MM.1S (cell line): ENCODE measurements around the gene RMI2.

Experiments used
- DNase-seq: peaks from one replicate; pipeline ENCODE4 v3.0.0-alpha.2; 2015
- H2AFZ ChIP-seq: fragments of 300-600 bp; sonication (generic); 2 replicates; pipeline ENCODE4 v1.6.0; 2016; ENCODE audit warnings: antibody characterized with exemption, low read length
- H3F3A ChIP-seq: fragments of 300-600 bp; sonication (generic); 2 replicates; pipeline ENCODE4 v1.6.1; 2016; ENCODE audit warnings: mild to moderate bottlenecking, antibody characterized with exemption, low read length, moderate library complexity, mixed read lengths; ENCODE audit not compliant: insufficient read depth
- H3K27ac ChIP-seq: fragments of 300-600 bp; sonication (generic); 2 replicates; pipeline ENCODE4 v1.5.1; 2016; ENCODE audit warnings: mild to moderate bottlenecking, low read length
- H3K27me3 ChIP-seq: fragments of 300-600 bp; sonication (generic); replicated peaks from 2 replicates; pipeline ENCODE4 v1.6.0; 2016; ENCODE audit warnings: low read length; ENCODE audit not compliant: insufficient read depth
- H3K36me3 ChIP-seq: fragments of 300-600 bp; sonication (generic); replicated peaks from 2 replicates; pipeline ENCODE4 v1.6.1; 2016; ENCODE audit warnings: mild to moderate bottlenecking, low read length, mixed read lengths; ENCODE audit not compliant: insufficient read depth
- H3K4me1 ChIP-seq: fragments of 300-600 bp; sonication (generic); 2 replicates; pipeline ENCODE4 v1.6.1; 2016; ENCODE audit warnings: low read length, mixed read lengths
- H3K4me2 ChIP-seq: fragments of 300-600 bp; sonication (generic); 2 replicates; pipeline ENCODE4 v1.6.0; 2016; ENCODE audit warnings: low read depth, low read length
- H3K4me3 ChIP-seq: fragments of 300-600 bp; sonication (generic); 2 replicates; pipeline ENCODE4 v1.5.1; 2016; ENCODE audit warnings: low read length, mixed read lengths
- H3K79me2 ChIP-seq: fragments of 300-600 bp; sonication (generic); 2 replicates; pipeline ENCODE4 v1.6.1; 2016; ENCODE audit warnings: mixed run types, low read length, mixed read lengths
- H3K9ac ChIP-seq: fragments of 300-600 bp; sonication (generic); 2 replicates; pipeline ENCODE4 v1.6.1; 2016; ENCODE audit warnings: low read length, mixed read lengths
- H3K9me2 ChIP-seq: fragments of 300-600 bp; sonication (generic); replicated peaks from 2 replicates; pipeline ENCODE4 v1.6.1; 2016; ENCODE audit warnings: mild to moderate bottlenecking, low read length, mixed read lengths; ENCODE audit not compliant: insufficient read depth
- H3K9me3 ChIP-seq: fragments of 300-600 bp; sonication (generic); replicated peaks from 2 replicates; pipeline ENCODE4 v1.6.1; 2016; ENCODE audit warnings: mild to moderate bottlenecking, low read length, mixed read lengths; ENCODE audit not compliant: insufficient read depth
- H4K20me1 ChIP-seq: fragments of 300-600 bp; sonication (generic); 2 replicates; pipeline ENCODE4 v1.6.1; 2016; ENCODE audit warnings: mild to moderate bottlenecking, low read length, moderate library complexity, mixed read lengths; ENCODE audit not compliant: insufficient read depth
- CTCF ChIP-seq: fragments of 300-600 bp; sonication (generic); IDR thresholded peaks from 2 replicates; pipeline ENCODE4 v1.5.1; 2016; ENCODE audit warnings: antibody characterized with exemption, low read length, mixed read lengths
- EZH2 ChIP-seq: fragments of 300-600 bp; sonication (generic); optimal IDR thresholded peaks from 2 replicates; pipeline ENCODE3; 2017; ENCODE audit warnings: low read depth, mild to moderate bottlenecking, antibody characterized with exemption, low read length, mixed read lengths
- EZH2phosphoT487 ChIP-seq: fragments of 300-600 bp; sonication (generic); IDR thresholded peaks from 2 replicates; pipeline ENCODE4 v1.6.1; 2018; ENCODE audit warnings: antibody characterized with exemption, low read length

Gene RMI2

GRCh38 chr16:11315510-11315909, 29.7 kb upstream of the RMI2 start:
- Histone ChIP-seq H3K4me1 (peaks cover 23% of the 10 kb centered on the region), H3K4me3 (no peak overlapping the region), H3K79me2 (no peaks in the 10 kb centered on the region), H3K36me3 (no peaks in the 10 kb centered on the region), H3K4me2 (no peak overlapping the region), H3K9ac (no peak overlapping the region), H3K9me3 (no peaks in the 10 kb centered on the region), H3K9me2 (no peaks in the 10 kb centered on the region), H3K27ac (no peak overlapping the region), H3K27me3 (no peaks in the 10 kb centered on the region), H4K20me1 (no peaks in the 10 kb centered on the region), H2AFZ (no peak overlapping the region), H3F3A (peaks cover 18% of the 10 kb centered on the region)
- TF ChIP-seq CTCF (no peak), EZH2 (no peak), EZH2phosphoT487 (no peak)
- DNase-seq, result no peak

GRCh38 chr16:11316331-11317015, 28.8 kb upstream of the RMI2 start:
- H3K79me2 ChIP-seq, result no peaks in the 10 kb centered on the region
- no peak for DNase-seq
- H3K4me2 ChIP-seq, result no peak overlapping the region
- H3K4me3 ChIP-seq, result no peak overlapping the region
- H3K9ac ChIP-seq, result no peak overlapping the region
- H3K27me3 ChIP-seq, result no peaks in the 10 kb centered on the region
- H2AFZ ChIP-seq, result no peak overlapping the region
- no peaks in the 10 kb centered on the region for H4K20me1 ChIP-seq
- no peaks in the 10 kb centered on the region for H3K36me3 ChIP-seq
- peaks cover 18% of the 10 kb centered on the region for H3K4me1 ChIP-seq
- peaks cover 11% of the 10 kb centered on the region; the same call in 1 of the 2 replicates for H3F3A ChIP-seq
- no peak overlapping the region for H3K27ac ChIP-seq
- H3K9me3 ChIP-seq, result no peaks in the 10 kb centered on the region
- H3K9me2 ChIP-seq, result no peaks in the 10 kb centered on the region
- TF ChIP-seq CTCF (no peak), EZH2 (no peak)

- no peaks in the 10 kb centered on the region for H4K20me1 ChIP-seq
- H3K27me3 ChIP-seq, result no peaks in the 10 kb centered on the region
- H3K27ac ChIP-seq, result no peak overlapping the region
- H3K4me1 ChIP-seq, result no peaks in the 10 kb centered on the region
- H3K9me2 ChIP-seq, result no peaks in the 10 kb centered on the region
- no peak overlapping the region for H3K4me2 ChIP-seq
- H2AFZ ChIP-seq, result no peak overlapping the region
- no peak overlapping the region for H3K4me3 ChIP-seq
- H3F3A ChIP-seq, result no peaks in the 10 kb centered on the region
- no peaks in the 10 kb centered on the region for H3K9me3 ChIP-seq
- H3K9ac ChIP-seq, result no peak overlapping the region
- TF ChIP-seq CTCF (no peak), EZH2phosphoT487 (no peak), EZH2 (no peak)
- no peak for DNase-seq
- H3K36me3 ChIP-seq, result no peaks in the 10 kb centered on the region
- no peaks in the 10 kb centered on the region for H3K79me2 ChIP-seq
Observed at GRCh38 chr16:11318817-11319216, 26.4 kb upstream of the RMI2 start.
